Measurements from ENCODE around the gene WDR64. TPM values are rescaled to one million over a fixed set of nuclear protein-coding genes. Genes with fewer than 3 reads are reported as not detected.

The WDR64 gene
- total RNA-seq, 3 donors from 2014 or later (not counting 1 experiment from before 2014, with no cell fraction given), result not detected

GRCh38 chr1:241782396-241782795 lies 130.3 kb downstream of the WDR64 start:
- H3K36me3 ChIP-seq (ENCODE audit: control insufficient read depth, insufficient read depth, low read length), result no peaks in the 10 kb centered on the region
- ATAC-seq (no peak), DNase-seq (no peak)
- peaks cover 12 to 15% of the 10 kb centered on the region in 2 donors for H3K27me3 Mint-ChIP-seq (ENCODE audit: low read depth in 2 of 2)
- no peaks in the 10 kb centered on the region for H3K4me1 ChIP-seq (ENCODE audit: control insufficient read depth, insufficient read depth, low read length)
- no peak overlapping the region for H3K27ac Mint-ChIP-seq
- no peak overlapping the region for H3K4me3 Mint-ChIP-seq
- no peaks in the 10 kb centered on the region for H3K27me3 ChIP-seq (ENCODE audit: control insufficient read depth, insufficient read depth, low read length)
- WGBS (ENCODE audit: insufficient coverage), result 40% methylated on average over 3 of the region's 4 CpGs
- H3K4me1 Mint-ChIP-seq, result no peaks in the 10 kb centered on the region
- no peaks in the 10 kb centered on the region for H3K9me3 Mint-ChIP-seq
- intact Hi-C loops (cut with micrococcal nuclease), result no loop called here
- TF ChIP-seq, protein P1, sequence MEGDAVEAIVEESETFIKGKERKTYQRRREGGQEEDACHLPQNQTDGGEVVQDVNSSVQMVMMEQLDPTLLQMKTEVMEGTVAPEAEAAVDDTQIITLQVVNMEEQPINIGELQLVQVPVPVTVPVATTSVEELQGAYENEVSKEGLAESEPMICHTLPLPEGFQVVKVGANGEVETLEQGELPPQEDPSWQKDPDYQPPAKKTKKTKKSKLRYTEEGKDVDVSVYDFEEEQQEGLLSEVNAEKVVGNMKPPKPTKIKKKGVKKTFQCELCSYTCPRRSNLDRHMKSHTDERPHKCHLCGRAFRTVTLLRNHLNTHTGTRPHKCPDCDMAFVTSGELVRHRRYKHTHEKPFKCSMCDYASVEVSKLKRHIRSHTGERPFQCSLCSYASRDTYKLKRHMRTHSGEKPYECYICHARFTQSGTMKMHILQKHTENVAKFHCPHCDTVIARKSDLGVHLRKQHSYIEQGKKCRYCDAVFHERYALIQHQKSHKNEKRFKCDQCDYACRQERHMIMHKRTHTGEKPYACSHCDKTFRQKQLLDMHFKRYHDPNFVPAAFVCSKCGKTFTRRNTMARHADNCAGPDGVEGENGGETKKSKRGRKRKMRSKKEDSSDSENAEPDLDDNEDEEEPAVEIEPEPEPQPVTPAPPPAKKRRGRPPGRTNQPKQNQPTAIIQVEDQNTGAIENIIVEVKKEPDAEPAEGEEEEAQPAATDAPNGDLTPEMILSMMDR (IDR thresholded peaks at IDR 0.05), result no peak
- no peak overlapping the region for H3K27ac ChIP-seq (ENCODE audit: low read length)
- no peaks in the 10 kb centered on the region for H3K36me3 Mint-ChIP-seq
- H3K4me3 ChIP-seq (ENCODE audit: low read length), result no peak overlapping the region
- H3K9me3 ChIP-seq (ENCODE audit: control insufficient read depth, insufficient read depth, low read length), result no peaks in the 10 kb centered on the region

DNA sequence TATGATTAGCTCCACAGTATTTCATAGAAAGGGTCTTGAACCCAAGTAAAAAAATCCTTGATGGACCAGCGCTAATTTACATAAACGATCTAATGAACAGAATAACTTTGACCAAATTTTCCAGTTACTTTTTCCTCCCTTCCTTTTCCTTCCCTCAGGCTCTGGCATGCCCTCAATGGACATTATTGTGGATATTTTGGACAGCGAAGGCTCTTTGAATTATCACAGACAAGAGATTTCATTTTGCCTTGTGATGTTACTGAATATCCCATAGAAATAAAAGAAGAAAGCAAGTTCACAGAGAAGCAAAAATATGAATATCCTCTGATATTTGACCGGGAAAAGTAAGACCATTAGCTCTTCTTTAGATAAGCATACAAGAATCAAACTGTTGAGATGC lies 135.6 kb downstream of the WDR64 start:
- no peaks in the 10 kb centered on the region for H3K9me3 Mint-ChIP-seq
- DNase-seq (no peak), ATAC-seq (no peak)
- no peak overlapping the region for H3K4me3 Mint-ChIP-seq
- H3K27ac ChIP-seq (ENCODE audit: low read length), result no peak overlapping the region
- H3K27ac Mint-ChIP-seq, result no peak overlapping the region
- H3K4me3 ChIP-seq (ENCODE audit: low read length), result no peak overlapping the region
- WGBS (ENCODE audit: insufficient coverage), result 85% methylated on average over 3 of the region's 4 CpGs
- no peaks in the 10 kb centered on the region for H3K36me3 Mint-ChIP-seq
- TF ChIP-seq, protein P1 (IDR thresholded peaks at IDR 0.05), result no peak
- intact Hi-C loops (cut with micrococcal nuclease), result no loop called here
- peaks cover 2 to 17% of the 10 kb centered on the region in 2 donors for H3K27me3 Mint-ChIP-seq (ENCODE audit: low read depth in 2 of 2)
- no peaks in the 10 kb centered on the region for H3K36me3 ChIP-seq (ENCODE audit: control insufficient read depth, insufficient read depth, low read length)
- no peaks in the 10 kb centered on the region for H3K4me1 Mint-ChIP-seq
- no peaks in the 10 kb centered on the region for H3K4me1 ChIP-seq (ENCODE audit: control insufficient read depth, insufficient read depth, low read length)
- no peaks in the 10 kb centered on the region for H3K9me3 ChIP-seq (ENCODE audit: control insufficient read depth, insufficient read depth, low read length)
- no peaks in the 10 kb centered on the region for H3K27me3 ChIP-seq (ENCODE audit: control insufficient read depth, insufficient read depth, low read length)

DNA sequence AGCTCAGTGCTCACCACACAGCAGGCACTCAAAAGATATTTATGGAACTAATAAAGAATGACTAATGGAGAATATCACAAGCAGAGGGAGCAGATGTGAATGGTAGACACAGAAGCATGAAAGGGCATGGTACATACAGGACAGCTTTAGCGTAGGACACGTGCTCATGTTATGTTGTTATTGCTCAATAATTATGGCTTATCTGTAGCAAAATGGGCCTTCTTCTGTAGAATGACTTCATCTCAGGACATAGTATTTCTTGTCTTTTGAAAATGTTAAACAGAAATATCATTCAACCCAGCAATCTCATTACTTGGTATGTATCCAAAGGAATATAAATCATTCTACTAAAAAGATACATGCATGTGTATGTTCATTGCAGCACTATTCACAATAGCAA lies 137.0 kb downstream of the WDR64 start:
- Mint-ChIP-seq H3K27me3 (ENCODE audit: low read depth in 2 of 2) (peaks cover 0 to 13% of the 10 kb centered on the region in 2 donors), H3K27ac (no peak overlapping the region), H3K36me3 (no peaks in the 10 kb centered on the region), H3K9me3 (no peaks in the 10 kb centered on the region), H3K4me3 (no peak overlapping the region), H3K4me1 (no peaks in the 10 kb centered on the region)
- Histone ChIP-seq H3K4me3 (ENCODE audit: low read length) (no peak overlapping the region), H3K27me3 (ENCODE audit: control insufficient read depth, insufficient read depth, low read length) (no peaks in the 10 kb centered on the region), H3K4me1 (ENCODE audit: control insufficient read depth, insufficient read depth, low read length) (no peaks in the 10 kb centered on the region), H3K36me3 (ENCODE audit: control insufficient read depth, insufficient read depth, low read length) (no peaks in the 10 kb centered on the region), H3K27ac (ENCODE audit: low read length) (no peak overlapping the region), H3K9me3 (ENCODE audit: control insufficient read depth, insufficient read depth, low read length) (no peaks in the 10 kb centered on the region)
- ATAC-seq (no peak), DNase-seq (no peak)
- intact Hi-C loops (cut with micrococcal nuclease), result no loop called here
- 90% methylated on average over 2 of the region's 2 CpGs for WGBS (ENCODE audit: insufficient coverage)
- TF ChIP-seq, protein P1 (IDR thresholded peaks at IDR 0.05), result no peak

DNA sequence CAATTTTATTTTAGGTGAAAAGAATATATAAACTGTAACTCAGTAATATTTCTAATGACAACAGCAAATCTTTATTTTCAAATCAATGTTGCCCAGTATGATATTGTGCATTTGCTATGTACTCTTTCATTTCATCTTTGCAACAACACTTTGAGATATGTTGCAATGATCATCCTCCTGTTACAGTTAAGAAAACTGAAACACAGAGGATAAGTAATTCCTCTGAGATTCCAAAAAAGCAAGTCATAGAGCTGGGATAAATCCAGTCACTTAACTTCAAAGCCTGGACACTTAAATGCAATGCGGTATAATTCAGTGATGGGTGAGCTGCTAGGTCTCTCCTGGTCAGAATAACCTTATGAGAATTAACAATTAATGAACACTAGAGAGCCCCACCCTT lies 147.3 kb downstream of the WDR64 start:
- DNase-seq (no peak), ATAC-seq (no peak)
- no peak overlapping the region for H3K27ac ChIP-seq (ENCODE audit: low read length)
- no peaks in the 10 kb centered on the region for H3K36me3 Mint-ChIP-seq
- no peaks in the 10 kb centered on the region for H3K4me1 Mint-ChIP-seq
- no peak overlapping the region for H3K4me3 Mint-ChIP-seq
- H3K4me3 ChIP-seq (ENCODE audit: low read length), result no peak overlapping the region
- 100% methylated on average over 1 of the region's 1 CpG for WGBS (ENCODE audit: insufficient coverage)
- intact Hi-C loops (cut with micrococcal nuclease), result no loop called here
- H3K27ac Mint-ChIP-seq, result no peak overlapping the region
- no peaks in the 10 kb centered on the region for H3K4me1 ChIP-seq (ENCODE audit: control insufficient read depth, insufficient read depth, low read length)
- H3K9me3 ChIP-seq (ENCODE audit: control insufficient read depth, insufficient read depth, low read length), result no peaks in the 10 kb centered on the region
- no peaks in the 10 kb centered on the region for H3K27me3 ChIP-seq (ENCODE audit: control insufficient read depth, insufficient read depth, low read length)
- H3K27me3 Mint-ChIP-seq (ENCODE audit: low read depth in 2 of 2), result peaks cover 9 to 21% of the 10 kb centered on the region in 2 donors
- no peaks in the 10 kb centered on the region for H3K9me3 Mint-ChIP-seq
- no peaks in the 10 kb centered on the region for H3K36me3 ChIP-seq (ENCODE audit: control insufficient read depth, insufficient read depth, low read length)
- TF ChIP-seq, protein P1 (IDR thresholded peaks at IDR 0.05), result no peak

Measured in natural killer cell (primary cell).